Measurements from ENCODE around the gene FHIP1B. TPM values are rescaled to one million over a fixed set of nuclear protein-coding genes. Genes with fewer than 3 reads are reported as not detected.
"Not testable (repeated sequence)": the region's sequence is repeated elsewhere in the genome, so short reads cannot be mapped to it uniquely, and the experiment has no call there.

The FHIP1B gene
- total RNA-seq = 20.5 and 22.2 TPM in 2 replicates

DNA sequence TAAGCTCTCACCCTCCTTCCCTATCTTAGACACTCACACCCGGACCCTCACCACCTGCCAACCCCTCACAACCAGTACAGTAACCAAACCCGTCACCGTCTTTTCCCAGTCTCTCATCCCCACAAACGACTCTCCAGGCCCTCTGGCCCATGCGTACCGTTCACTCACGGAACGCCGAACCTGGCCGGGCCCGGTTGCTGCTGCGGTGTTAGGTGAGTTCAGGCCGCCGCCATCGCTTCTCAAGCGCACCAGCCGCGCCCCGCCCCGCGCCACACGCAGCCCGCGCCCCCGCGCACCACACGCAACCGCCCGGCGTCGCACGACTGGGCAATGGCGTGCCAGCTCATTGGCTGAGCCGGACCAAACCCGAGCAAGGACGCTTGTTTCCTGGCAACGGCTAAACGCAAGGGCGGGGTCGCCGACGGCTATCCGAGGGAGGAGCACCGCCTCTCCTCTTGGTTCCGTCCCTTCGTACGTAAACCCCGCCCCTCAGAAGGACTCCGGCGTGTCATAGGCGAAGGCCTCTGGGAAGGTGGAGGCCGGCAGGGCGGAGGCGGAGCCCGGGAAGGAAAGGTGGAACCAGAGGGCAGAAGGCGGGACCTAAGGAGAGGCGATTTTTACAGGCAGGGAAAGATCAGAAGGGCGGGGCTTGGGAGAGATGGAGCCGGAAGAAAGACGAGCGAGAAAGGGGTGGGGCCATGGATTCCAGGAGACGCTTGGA lies at the start of gene FHIP1B:
TSS of gene FHIP1B (minus strand) at position 250 of the 721 bp plus-strand sequence. CDS start 10,120 bp downstream, outside the sequence.
- intact Hi-C loops (cut with micrococcal nuclease) = loop anchor here (1.0 to 10.0 kb wide), 10 partner anchors 32 to 1630 kb away; partner anchors contain the start of genes ARFIP2, CAVIN3, ILK and MRPL17

DNA sequence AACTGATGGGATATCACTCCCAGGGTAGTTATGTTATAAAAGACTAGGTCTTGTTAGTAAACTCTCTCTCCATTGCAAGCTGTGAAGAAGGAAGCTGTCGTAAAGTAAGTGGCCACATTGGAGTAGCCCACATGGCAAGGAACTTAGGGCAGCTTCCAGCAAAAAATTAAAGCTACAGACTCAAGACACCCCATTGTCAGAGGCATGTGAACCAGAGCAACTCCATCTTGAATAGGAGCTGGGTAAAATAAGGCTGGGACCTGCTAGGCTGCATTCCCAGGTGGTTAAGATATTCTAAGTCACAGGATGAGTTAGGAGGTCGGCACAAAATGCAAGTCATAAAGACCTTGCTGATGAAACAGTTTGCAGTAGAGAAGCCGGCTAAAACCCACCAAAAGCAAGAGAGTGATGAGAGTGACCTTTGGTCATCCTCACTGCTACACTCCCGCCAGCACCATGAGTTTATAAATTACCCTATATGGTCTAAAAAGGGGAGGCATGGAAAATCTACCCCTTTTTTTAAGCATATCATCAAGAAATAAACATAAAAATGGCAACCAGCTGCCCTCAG lies 49.1 kb upstream of the FHIP1B start:
- intact Hi-C loops (cut with micrococcal nuclease) = no loop called here

DNA sequence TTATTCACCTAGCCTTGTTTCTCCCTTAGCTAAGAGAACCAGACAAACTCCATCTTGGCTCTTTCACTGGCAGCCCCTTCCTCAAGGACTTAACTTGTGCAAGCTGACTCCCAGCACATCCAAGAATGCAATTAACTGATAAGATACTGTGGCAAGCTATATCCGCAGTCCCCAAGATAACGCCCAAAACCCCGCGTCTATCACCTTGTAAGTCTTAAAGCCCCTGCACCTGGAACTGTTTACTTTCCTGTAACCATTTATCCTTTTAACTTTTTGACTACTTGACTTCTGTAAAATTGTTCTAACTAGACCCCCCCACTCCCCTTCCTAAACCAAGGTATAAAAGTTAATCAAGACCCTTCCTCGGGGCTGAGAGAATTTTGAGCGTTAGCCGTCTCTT lies 46.4 kb upstream of the FHIP1B start:
- intact Hi-C loops (cut with micrococcal nuclease) = not testable (repeated sequence)

DNA sequence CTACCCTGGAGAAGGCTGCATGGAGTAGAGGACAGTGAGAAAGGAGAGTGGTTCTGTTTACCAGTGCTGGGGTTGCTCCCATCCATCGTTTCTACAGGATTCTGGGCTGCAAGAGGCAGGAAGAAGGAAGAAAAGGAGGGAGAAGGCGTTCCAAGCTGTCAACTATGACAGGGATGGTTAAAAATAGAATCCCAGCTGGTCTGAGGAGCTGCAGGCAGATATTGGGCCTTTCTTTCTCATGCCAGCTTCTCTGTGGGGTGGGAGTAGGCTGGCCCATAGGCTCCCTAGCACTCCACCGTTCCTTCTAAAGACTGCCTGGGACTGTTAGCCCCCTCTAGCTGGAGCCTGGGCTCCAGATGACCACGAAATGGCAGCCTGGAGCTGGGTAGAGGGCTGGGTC lies 38.8 kb upstream of the FHIP1B start:
- intact Hi-C loops (cut with micrococcal nuclease) = no loop called here

DNA sequence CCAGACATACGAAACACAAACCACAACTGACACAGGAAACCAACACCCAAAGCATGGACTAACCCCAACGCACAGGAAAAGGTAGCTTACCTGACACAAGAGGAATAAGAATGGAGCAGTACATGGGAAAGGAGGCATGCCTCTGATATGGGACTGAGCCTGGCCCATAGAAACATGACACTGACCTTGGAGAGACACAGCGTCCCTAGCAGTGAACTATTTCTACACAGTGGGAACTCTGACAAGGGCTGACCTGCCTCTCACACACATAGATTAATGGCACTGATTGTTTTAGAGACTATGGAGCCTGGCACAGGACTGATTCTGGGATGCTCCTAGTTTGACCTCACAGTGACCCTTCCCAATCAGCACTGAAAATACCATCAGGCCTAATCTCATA lies 37.2 kb upstream of the FHIP1B start:
- intact Hi-C loops (cut with micrococcal nuclease) = no loop called here

DNA sequence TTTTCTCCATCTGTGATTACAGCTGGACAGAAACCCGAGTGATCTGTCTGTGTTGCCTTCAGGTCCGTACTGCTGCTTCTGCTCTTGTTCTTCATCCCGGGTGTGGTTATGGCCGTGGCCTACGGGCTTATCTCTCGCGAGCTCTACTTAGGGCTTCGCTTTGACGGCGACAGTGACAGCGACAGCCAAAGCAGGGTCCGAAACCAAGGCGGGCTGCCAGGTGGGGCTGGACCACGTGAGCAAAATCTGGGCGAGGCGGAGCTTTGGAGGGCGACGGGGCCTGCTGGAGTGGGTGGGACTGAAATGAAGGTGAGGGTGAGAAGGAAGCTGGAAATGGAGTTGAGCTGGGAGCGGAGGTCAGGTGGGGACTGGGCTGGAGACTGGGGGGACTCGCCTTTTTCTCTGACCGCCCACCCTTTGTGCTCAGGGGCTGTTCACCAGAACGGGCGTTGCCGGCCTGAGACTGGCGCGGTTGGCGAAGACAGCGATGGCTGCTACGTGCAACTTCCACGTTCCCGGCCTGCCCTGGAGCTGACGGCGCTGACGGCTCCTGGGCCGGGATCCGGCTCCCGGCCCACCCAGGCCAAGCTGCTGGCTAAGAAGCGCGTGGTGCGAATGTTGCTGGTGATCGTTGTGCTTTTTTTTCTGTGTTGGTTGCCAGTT lies 36.3 kb upstream of the FHIP1B start:
- intact Hi-C loops (cut with micrococcal nuclease) = no loop called here

DNA sequence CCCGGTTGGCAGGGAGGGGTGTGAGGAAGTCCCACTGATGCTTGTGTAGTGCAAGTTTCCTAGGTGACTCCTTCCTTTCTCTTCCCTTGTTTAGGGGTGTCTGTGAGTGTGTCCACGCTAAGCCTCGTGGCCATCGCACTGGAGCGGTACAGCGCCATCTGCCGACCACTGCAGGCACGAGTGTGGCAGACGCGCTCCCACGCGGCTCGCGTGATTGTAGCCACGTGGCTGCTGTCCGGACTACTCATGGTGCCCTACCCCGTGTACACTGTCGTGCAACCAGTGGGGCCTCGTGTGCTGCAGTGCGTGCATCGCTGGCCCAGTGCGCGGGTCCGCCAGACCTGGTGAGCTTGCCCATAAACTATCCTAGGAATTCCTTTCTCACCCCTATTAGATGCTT lies 35.6 kb upstream of the FHIP1B start:
- intact Hi-C loops (cut with micrococcal nuclease) = no loop called here

DNA sequence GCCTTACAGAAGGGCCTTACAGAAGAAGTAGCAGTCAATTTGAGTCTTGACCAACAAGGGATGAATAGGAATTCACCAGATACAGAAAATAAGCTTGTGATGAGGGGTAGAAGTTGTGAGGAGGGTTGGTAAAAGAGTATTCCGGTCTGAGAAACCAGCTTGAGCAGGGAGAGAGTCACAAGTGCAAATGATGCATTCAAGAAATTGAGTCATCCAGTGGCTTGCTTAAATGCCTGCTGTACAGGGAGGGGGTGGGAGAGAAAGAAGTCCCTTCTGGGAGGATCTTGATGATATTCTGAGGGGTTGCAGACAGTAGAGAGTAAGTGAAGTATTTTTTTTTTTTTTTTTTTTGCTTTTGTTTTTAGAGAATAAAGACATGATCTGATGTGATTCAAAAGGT lies 34.4 kb upstream of the FHIP1B start:
- intact Hi-C loops (cut with micrococcal nuclease) = no loop called here

- intact Hi-C loops (cut with micrococcal nuclease) = no loop called here
Measured at GRCh38 chr11:6263662-6264061, 29.2 kb upstream of the FHIP1B start.

DNA sequence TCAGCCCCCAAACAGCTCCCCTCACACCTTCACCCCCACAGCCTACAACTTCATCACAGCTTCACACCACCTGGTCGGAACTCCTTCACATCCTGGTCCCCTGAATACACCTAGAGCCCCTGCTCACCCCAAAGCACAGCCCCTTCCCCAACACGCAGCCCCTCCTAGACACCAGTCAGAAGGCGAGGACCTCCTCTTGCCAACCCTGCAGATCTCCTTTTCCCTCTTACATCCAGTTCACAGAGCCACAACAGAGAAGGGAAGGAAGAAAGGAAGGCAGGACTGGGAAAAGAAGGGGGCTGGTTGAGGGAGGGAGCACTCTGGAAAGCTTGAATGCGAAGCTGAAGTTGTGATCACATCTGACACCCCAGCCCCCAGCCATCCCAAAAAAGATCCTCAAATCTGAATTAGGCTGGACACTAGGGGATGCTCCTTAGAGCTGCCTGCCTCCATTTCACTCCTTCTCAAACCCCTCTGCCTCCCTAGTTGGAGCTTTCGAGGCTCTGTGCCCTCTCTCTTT lies 25.8 kb upstream of the FHIP1B start:
- intact Hi-C loops (cut with micrococcal nuclease) = no loop called here

DNA sequence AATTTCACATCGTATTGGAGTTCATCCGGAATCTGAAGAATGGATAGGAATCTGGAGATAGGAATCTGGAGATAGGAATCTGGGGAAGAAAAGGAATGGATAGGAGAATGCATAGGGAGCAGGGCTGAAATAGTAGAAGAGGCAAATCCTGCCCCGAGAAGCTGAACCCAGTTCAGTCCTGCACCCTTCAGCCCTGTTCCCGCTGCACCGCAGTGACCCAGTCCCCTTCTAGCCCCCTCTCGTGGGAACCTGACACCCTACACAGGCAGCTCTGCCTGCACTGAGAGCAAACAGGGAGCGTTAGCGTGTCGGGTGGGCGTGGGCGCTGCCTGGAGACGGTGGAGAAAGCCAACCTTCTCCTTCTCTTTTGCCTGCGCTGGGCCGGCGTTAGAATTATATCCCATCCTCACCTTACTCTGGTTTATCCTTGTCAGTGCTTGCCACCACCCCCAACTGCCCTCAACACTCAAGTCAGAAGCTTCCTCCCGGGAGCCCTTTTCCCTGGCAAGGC lies 24.2 kb upstream of the FHIP1B start:
- intact Hi-C loops (cut with micrococcal nuclease) = loop anchor here (5.0 kb wide), 1 partner anchor 59 kb away; no protein-coding TSS in a partner anchor

- intact Hi-C loops (cut with micrococcal nuclease) = loop anchor here (5.0 kb wide), 1 partner anchor 59 kb away; no protein-coding TSS in a partner anchor
Measured at GRCh38 chr11:6258141-6258540, 23.7 kb upstream of the FHIP1B start.

DNA sequence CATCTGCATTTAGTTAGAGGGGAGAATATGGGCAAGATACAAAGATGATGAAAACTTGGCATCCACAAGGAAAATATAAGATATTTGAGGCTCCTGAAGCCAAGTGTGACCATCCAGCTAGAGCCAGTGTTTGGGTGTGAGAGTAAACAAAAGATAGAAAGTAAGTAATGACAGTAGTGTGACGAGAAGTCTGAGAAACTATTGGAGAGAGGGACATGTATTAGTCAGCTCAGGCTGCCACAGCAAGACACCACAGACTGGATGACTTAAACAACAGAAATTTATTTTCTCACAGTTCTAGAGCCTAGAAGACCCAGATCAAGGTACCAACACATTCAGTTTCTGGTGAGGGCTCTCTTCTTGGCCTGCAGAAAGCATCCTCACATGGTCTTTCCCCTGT lies 18.8 kb upstream of the FHIP1B start:
- intact Hi-C loops (cut with micrococcal nuclease) = no loop called here

DNA sequence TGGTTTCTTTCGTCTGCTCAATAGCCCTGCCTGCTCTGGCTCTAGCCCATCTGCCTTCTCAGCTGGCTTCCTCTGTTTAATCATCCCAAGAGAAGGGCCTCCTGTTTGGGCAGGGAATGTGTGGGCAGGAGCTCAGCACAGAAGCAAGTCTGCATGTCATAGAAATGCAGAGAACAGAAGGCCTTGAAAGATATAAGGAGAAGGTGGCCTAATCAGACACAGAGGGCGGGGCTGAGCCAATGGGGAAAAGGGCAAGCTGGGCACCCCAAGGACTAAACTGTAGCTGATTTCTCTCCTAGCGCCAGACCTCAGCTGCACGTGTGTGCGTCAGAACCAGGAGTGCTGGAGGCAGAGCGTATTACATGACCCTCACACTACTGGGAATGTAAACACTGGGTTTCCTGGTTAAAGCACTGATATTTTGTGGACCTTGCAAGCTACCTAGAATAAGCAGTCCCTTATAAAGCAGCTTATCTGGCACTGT lies 17.6 kb upstream of the FHIP1B start:
- intact Hi-C loops (cut with micrococcal nuclease) = loop anchor here (1.0 kb wide), 1 partner anchor 101 kb away; no protein-coding TSS in a partner anchor

- intact Hi-C loops (cut with micrococcal nuclease) = loop anchor here (1.0 kb wide), 1 partner anchor 102 kb away; no protein-coding TSS in a partner anchor
Measured at GRCh38 chr11:6251120-6251733, 16.8 kb upstream of the FHIP1B start.

GRCh38 chr11:6249770-6250555 lies 15.5 kb upstream of the FHIP1B start:
- intact Hi-C loops (cut with micrococcal nuclease) = no loop called here

- intact Hi-C loops (cut with micrococcal nuclease) = not testable (repeated sequence)
Measured at GRCh38 chr11:6248897-6249296, 14.5 kb upstream of the FHIP1B start.

- intact Hi-C loops (cut with micrococcal nuclease) = no loop called here
Measured at GRCh38 chr11:6248248-6248647, 13.8 kb upstream of the FHIP1B start.

GRCh38 chr11:6245536-6245935 lies 11.1 kb upstream of the FHIP1B start:
- intact Hi-C loops (cut with micrococcal nuclease) = no loop called here

DNA sequence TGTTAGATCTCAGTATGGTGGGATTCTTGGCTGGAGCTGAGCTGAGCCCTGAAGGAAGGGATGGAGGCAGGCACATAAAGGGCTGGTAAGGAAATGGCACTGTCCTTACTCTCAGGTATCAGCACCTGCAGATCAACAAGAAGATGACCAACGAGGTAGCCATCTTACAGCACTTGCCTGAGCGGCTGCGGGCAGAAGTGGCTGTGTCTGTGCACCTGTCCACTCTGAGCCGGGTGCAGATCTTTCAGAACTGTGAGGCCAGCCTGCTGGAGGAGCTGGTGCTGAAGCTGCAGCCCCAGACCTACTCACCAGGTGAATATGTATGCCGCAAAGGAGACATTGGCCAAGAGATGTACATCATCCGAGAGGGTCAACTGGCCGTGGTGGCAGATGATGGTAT lies 6.9 kb upstream of the FHIP1B start:
- intact Hi-C loops (cut with micrococcal nuclease) = no loop called here

Data from T-helper 2 cell treated with Interferon-gamma antibody and Interleukin-4, amounts not matched to agents 100 ng/mL and 5 ng/mL, for 36 hours (primary cell).